ENCODE data around the gene TMEM156. TPM values are rescaled to one million over a fixed set of nuclear protein-coding genes. Genes with fewer than 3 reads are reported as not detected.

Gene TMEM156
- total and polyA plus RNA-seq, 2 experiments from 2014 or later: not detected

- TF ChIP-seq CTCF (conservative IDR thresholded peaks at IDR 0.05; ENCODE audit: low read depth in 2 of 2) (no peak), EZH2phosphoT487 (IDR thresholded peaks at IDR 0.05; ENCODE audit: unreplicated experiment) (no peak)
Observed at GRCh38 chr4:39021631-39022030, 10.6 kb downstream of the TMEM156 start (continued).

- H3K4me1 ChIP-seq (ENCODE audit: insufficient read depth): no peaks in the 10 kb centered on the region
- no peak overlapping the region for H3K4me3 Mint-ChIP-seq
- H2AFZ ChIP-seq: no peak overlapping the region
- H3K27me3 ChIP-seq (ENCODE audit: insufficient read depth): no peaks in the 10 kb centered on the region
- no peaks in the 10 kb centered on the region for H4K20me1 ChIP-seq (replicated peaks; ENCODE audit: insufficient read depth)
- no peak for ATAC-seq
- H3K36me3 ChIP-seq (ENCODE audit: insufficient read depth): no peaks in the 10 kb centered on the region
- H3K4me3 ChIP-seq: no peak overlapping the region
- H3K79me2 ChIP-seq (replicated peaks; ENCODE audit: insufficient read depth): no peaks in the 10 kb centered on the region
- H3K9me3 Mint-ChIP-seq: peaks cover 2% of the 10 kb centered on the region; the same call in 1 of the 3 replicates
- no peak overlapping the region for H3K27ac ChIP-seq (ENCODE audit: low read depth)
- H3K9me2 ChIP-seq (ENCODE audit: insufficient read depth): 0 out of 2 replicates have a peak, but pooled peaks cover 6% of the 10 kb centered on the region
- no peak overlapping the region for H3K4me2 ChIP-seq
- H3K27me3 Mint-ChIP-seq (ENCODE audit: insufficient read depth, low read depth, poor library complexity): no peaks in the 10 kb centered on the region
- H3F3A ChIP-seq (replicated peaks; ENCODE audit: low read depth): no peaks in the 10 kb centered on the region
- H3K4me1 Mint-ChIP-seq: no peaks in the 10 kb centered on the region
- H3K36me3 Mint-ChIP-seq (ENCODE audit: low read depth): peaks cover 3% of the 10 kb centered on the region; the same call in 1 of the 3 replicates
- no peak overlapping the region for H3K27ac Mint-ChIP-seq
- no peak for DNase-seq (ENCODE audit: low spot score)
- TF ChIP-seq EZH2phosphoT487 (IDR thresholded peaks at IDR 0.05; ENCODE audit: unreplicated experiment): no peak
- no peak for TF ChIP-seq POLR2AphosphoS5 (IDR thresholded peaks at IDR 0.05; ENCODE audit: low read depth)
- TF ChIP-seq JUNB (IDR thresholded peaks at IDR 0.05; ENCODE audit: unreplicated experiment): no peak
- TF ChIP-seq NANOG (IDR thresholded peaks at IDR 0.05; ENCODE audit: borderline replicate concordance): no peak
- no peak for TF ChIP-seq CREB1 (CRISPR knock-in tag; IDR thresholded peaks at IDR 0.05; ENCODE audit: low read depth)
- TF ChIP-seq ZNF462 (CRISPR knock-in tag; IDR thresholded peaks at IDR 0.05): no peak
- no peak for TF ChIP-seq ZNF114 (CRISPR knock-in tag; IDR thresholded peaks at IDR 0.05)
- TF ChIP-seq STAT1 (IDR thresholded peaks at IDR 0.05; ENCODE audit: unreplicated experiment): no peak
- TF ChIP-seq ETS1 (IDR thresholded peaks at IDR 0.05): no peak
- TF ChIP-seq CTCF (conservative IDR thresholded peaks at IDR 0.05; ENCODE audit: low read depth in 2 of 2): no peak
- TF ChIP-seq EZH2 (IDR thresholded peaks at IDR 0.05; ENCODE audit: low read depth, unreplicated experiment): no peak
- no peak for TF ChIP-seq ZNF331 (CRISPR knock-in tag; IDR thresholded peaks at IDR 0.05; ENCODE audit: low read depth)
Observed at GRCh38 chr4:39020130-39020529, 12.1 kb downstream of the TMEM156 start.
